Panc1 (cell line): ENCODE data around the gene CDK8. TPM values are rescaled to one million over a fixed set of nuclear protein-coding genes. Genes with fewer than 3 reads are reported as not detected.

ENCODE experiments used
- ATAC-seq: fragments of 200-7000 bp; cut with Tn5 transposase; 2 replicates; pipeline ENCODE4 v1.9.1; 2020; ENCODE audit warnings: mild to moderate bottlenecking, moderate library complexity
- BruUV-seq: library from RNA; stranded (reverse); fragments of 400-500 nt; replicated peaks from 2 replicates; lab custom pipeline; 2021; lab: Mats Ljungman, UMichigan
- CTCF ChIA-PET: fragments of 300-600 bp; sonication (Branson Sonifier 250); formaldehyde crosslinking; loops from one replicate; lab custom pipeline; 2022; ENCODE audit warnings: antibody characterized with exemption; lab: Charles Lee
- POLR2A ChIA-PET: fragments of 300-600 bp; sonication (Branson Sonifier 250); formaldehyde crosslinking; loops from one replicate; lab custom pipeline; 2022; ENCODE audit warnings: antibody characterized with exemption; lab: Charles Lee
- DNase-seq: peaks from one replicate; pipeline ENCODE4 v3.0.0-alpha.2; 2010; ENCODE audit warnings: low read depth, low spot score
- H3K27ac ChIP-seq: 2 replicates; pipeline ENCODE4 v1.5.1; 2011; ENCODE audit warnings: mild to moderate bottlenecking, low read length, inconsistent platforms
- H3K27me3 ChIP-seq: fragments of 200-500 bp; sonication (Bioruptor generic); 2 replicates; pipeline ENCODE4 v1.6.0; 2014; ENCODE audit warnings: low read length, inconsistent platforms; ENCODE audit not compliant: control insufficient read depth, insufficient read depth
- H3K36me3 ChIP-seq: fragments of 200-500 bp; sonication (Bioruptor generic); 2 replicates; pipeline ENCODE4 v1.5.1; 2014; ENCODE audit warnings: inconsistent platforms, mild to moderate bottlenecking, low read length, moderate library complexity; ENCODE audit not compliant: control insufficient read depth, insufficient read depth
- H3K4me1 ChIP-seq: 2 replicates; pipeline ENCODE4 v1.5.1; 2011; ENCODE audit warnings: inconsistent platforms, mild to moderate bottlenecking, low read length, moderate library complexity; ENCODE audit not compliant: control insufficient read depth, insufficient read depth
- H3K4me3 ChIP-seq, 2 experiments: 2 replicates each; pipeline ENCODE4 v1.5.1; 2011 to 2012; ENCODE audit warnings: low read depth in 2 of 2, low read length in 2 of 2, mild to moderate bottlenecking in 2 of 2, inconsistent platforms in 1 of 2, moderate library complexity in 1 of 2
- H3K9me3 ChIP-seq: fragments of 200-500 bp; sonication (Bioruptor generic); 2 replicates; pipeline ENCODE4 v1.5.1; 2014; ENCODE audit warnings: low read depth, mild to moderate bottlenecking, inconsistent platforms, low read length, moderate library complexity; ENCODE audit not compliant: control insufficient read depth, insufficient read depth
- CTCF ChIP-seq: fragments of 450-650 bp; IDR thresholded peaks from 2 replicates; pipeline ENCODE4 v1.5.1; 2017; ENCODE audit warnings: mild to moderate bottlenecking
- REST ChIP-seq, 2 experiments: IDR thresholded peaks; 2 replicates each; pipeline ENCODE4 v1.6.1; 2011 to 2012; ENCODE audit warnings: low read depth in 2 of 2, control low read depth in 1 of 2, low read length in 1 of 2, mild to moderate bottlenecking in 1 of 2, moderate library complexity in 1 of 2; ENCODE audit not compliant: insufficient read depth in 1 of 2
- SIN3A ChIP-seq: IDR thresholded peaks from 2 replicates; pipeline ENCODE4 v1.6.1; 2012; ENCODE audit warnings: low read depth, mild to moderate bottlenecking, low read length, moderate library complexity, borderline replicate concordance; ENCODE audit not compliant: insufficient read depth
- TCF7L2 ChIP-seq: IDR thresholded peaks from 2 replicates; pipeline ENCODE4 v1.6.1; 2011; ENCODE audit warnings: mild to moderate bottlenecking, low read depth, low read length, inconsistent platforms
- in situ Hi-C: cut with HindIII; loops from 2 replicates; pipeline ENCODE4 v1.10.0; 2016; ENCODE audit warnings: low sequenced_read_pairs, low pct_unique_long_range_greater_than_20kb
- intact Hi-C: fragments of 100-400 bp; cut with micrococcal nuclease; formaldehyde crosslinking; loops from one replicate; pipeline ENCODE4 v1.10.0; 2022; ENCODE audit not compliant: unreplicated experiment
- total RNA-seq: library from RNA; stranded (reverse); gene quantifications from one replicate; pipeline ENCODE4 v1.2.1, GENCODE V29; 2021; ENCODE audit not compliant: unreplicated experiment

CDK8 gene
- total RNA-seq, 1 experiment from 2014 or later, result 14.9 TPM

DNA sequence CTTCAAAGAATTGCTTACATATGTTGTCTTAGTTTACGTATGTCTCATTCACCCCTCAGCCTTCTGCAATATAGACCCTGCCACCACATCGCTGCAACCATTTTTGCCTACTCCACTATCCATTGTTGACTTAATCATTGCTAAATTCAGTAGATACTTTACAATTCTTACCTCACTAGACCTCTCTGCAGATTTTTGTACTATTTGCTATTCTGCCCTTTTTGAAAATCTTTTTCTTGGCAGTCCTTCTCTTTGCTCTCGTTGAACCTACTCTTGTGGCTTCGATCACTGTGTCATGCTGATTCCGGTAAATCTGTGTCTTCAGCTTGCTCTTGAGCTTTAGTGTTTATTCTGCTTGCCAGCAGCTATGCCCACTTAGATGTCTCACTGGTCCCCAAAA is 81.2 kb downstream of the CDK8 start:
- ATAC-seq, result no peak
- H3K4me3 ChIP-seq, result no peak overlapping the region
- no peak overlapping the region for H3K27ac ChIP-seq
- no peak for DNase-seq
- ChIA-PET CTCF (no interaction called here), POLR2A (no interaction called here)
- BruUV-seq, result no TSS peak
- TF ChIP-seq CTCF, result no peak
- no peak for TF ChIP-seq TCF7L2
- no peak for TF ChIP-seq REST (IDR thresholded peaks at IDR 0.05; ENCODE audit: insufficient read depth in 1 of 2, low read depth in 2 of 2, low read length in 1 of 2)
- no peak for TF ChIP-seq SIN3A
- H3K27me3 ChIP-seq, result no peaks in the 10 kb centered on the region
- in situ Hi-C loops, result no loop called here
- no peaks in the 10 kb centered on the region for H3K9me3 ChIP-seq
- intact Hi-C loops, result no loop called here
- no peaks in the 10 kb centered on the region for H3K36me3 ChIP-seq
- H3K4me1 ChIP-seq, result no peaks in the 10 kb centered on the region

DNA sequence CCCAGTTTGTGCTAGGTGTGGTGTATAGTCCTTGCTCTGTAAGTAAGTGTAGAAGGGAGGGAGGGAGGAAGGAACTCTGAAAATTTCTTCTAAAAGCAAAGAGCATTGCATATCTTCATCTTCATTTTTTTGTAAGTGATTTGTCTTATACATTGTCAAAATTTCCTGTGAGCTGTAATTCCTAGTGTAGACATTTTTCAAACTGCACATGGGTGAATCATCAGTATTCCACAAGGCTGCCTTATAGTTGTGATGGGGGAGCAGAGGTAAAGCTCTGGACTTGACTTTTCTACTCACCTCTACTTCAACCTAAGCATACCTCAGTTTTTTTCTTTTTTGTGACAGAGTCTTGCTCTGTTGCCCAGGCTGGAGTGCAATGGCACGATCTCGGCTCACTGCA is 86.9 kb downstream of the CDK8 start:
- in situ Hi-C loops, result no loop called here
- ChIA-PET POLR2A (no interaction called here), CTCF (no interaction called here)

More for the DNA sequence above, 86.9 kb downstream of the CDK8 start:
- DNase-seq (no peak), ATAC-seq (no peak)
- H3K9me3 ChIP-seq, result no peaks in the 10 kb centered on the region
- H3K27ac ChIP-seq, result no peak overlapping the region
- intact Hi-C loops, result no loop called here
- BruUV-seq, result no TSS peak
- no peak for TF ChIP-seq REST (IDR thresholded peaks at IDR 0.05; ENCODE audit: insufficient read depth in 1 of 2, low read depth in 2 of 2, low read length in 1 of 2)
- H3K36me3 ChIP-seq, result no peaks in the 10 kb centered on the region
- no peaks in the 10 kb centered on the region for H3K27me3 ChIP-seq
- no peak overlapping the region for H3K4me3 ChIP-seq
- no peaks in the 10 kb centered on the region for H3K4me1 ChIP-seq
